IPS-11a (cell line): ENCODE data around the gene LRRC8A.

Source experiments
- H3K4me3 ChIP-seq: one replicate; pipeline ENCODE4 v1.5.1; 2013; ENCODE audit warnings: low read depth, low read length, control low read depth

Gene LRRC8A

GRCh38 chr9:128899566-128900322 is 17.8 kb downstream of the LRRC8A start:
- H3K4me3 ChIP-seq, result no peak overlapping the region

GRCh38 chr9:128901379-128901778 is 19.4 kb downstream of the LRRC8A start:
- H3K4me3 ChIP-seq, result no peak overlapping the region

DNA sequence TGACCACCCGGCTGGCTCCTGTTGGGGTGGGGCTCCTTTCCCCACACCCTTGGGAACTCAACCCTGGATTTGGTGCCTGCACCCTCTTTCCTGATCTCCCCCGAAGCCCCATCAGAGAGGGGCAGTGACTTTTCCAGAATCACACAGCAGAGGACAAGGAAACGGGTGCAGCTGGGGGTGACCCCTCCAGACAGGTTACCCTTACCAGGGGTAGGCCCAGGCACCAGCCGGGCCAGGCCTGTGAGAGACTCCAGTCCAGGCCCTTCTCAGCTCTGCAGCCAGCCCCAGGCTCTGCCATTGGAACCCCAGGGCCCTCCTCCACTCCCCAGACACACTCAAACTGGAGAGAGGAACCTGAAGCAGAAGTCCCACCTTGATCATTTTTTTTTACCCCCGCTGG is 19.9 kb downstream of the LRRC8A start:
- no peak overlapping the region for H3K4me3 ChIP-seq

DNA sequence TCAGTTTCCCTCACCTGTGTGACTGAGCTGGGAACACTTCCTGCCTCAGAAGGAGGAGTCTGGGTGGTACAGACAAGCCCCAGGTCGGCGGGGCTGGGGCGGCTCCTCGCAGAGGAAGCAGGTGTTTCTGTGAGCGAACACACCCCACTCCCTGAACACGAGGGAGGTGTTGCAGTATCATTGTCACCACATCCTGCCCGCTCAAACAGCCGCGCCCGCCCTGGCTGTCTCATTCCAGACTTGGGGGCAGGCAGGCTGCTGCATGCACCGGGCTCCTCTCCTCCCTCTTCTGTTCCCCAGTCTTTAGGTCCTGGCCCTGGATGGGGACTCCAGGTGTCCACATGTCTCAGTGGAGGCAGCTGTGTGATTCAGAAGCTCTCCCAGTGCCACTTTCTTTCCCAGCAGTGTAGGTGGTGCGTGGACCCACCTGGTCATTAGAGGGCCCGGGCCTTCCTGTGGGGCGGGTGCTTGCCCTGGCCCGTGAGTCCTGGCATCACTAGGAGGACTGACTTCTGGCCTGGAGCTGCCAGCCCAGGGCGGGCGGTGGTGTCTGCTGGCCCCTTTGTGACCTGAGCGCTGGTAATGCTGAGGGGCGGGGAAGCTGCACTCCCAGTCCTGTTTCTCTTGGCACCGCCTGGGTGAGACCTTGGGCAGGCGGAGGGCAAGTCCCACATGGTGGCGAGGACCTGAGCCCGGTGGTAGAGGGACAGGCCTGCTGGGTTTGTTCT is 20.6 kb downstream of the LRRC8A start:
- no peak overlapping the region for H3K4me3 ChIP-seq

- H3K4me3 ChIP-seq, result no peak overlapping the region
These were observed 21.1 kb downstream of the LRRC8A start for GRCh38 chr9:128903079-128903461.

GRCh38 chr9:128903871-128904620 is 22.1 kb downstream of the LRRC8A start:
- no peak overlapping the region for H3K4me3 ChIP-seq

GRCh38 chr9:128905964-128906363 is 24.0 kb downstream of the LRRC8A start:
- H3K4me3 ChIP-seq, result no peak overlapping the region

DNA sequence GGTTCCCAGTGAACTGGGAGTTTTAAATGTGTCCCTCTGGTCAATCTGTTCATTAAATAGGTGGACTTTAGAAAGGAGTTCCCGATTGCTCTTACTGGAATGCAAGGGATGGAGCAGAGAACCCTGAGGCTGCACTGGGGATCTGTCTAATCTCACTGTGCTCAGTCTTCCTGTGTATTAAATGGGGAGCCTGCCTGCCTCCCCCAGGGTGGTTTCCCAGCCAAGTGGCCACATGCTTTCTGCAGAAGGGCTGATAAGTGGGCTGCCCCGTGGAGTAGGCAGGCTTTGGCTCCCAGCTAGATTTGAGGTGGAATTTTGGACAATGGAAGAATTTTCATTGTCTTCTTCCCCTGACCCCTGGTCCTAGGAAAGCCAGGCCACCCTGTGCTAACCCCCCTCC is 24.8 kb downstream of the LRRC8A start:
- no peak overlapping the region for H3K4me3 ChIP-seq

DNA sequence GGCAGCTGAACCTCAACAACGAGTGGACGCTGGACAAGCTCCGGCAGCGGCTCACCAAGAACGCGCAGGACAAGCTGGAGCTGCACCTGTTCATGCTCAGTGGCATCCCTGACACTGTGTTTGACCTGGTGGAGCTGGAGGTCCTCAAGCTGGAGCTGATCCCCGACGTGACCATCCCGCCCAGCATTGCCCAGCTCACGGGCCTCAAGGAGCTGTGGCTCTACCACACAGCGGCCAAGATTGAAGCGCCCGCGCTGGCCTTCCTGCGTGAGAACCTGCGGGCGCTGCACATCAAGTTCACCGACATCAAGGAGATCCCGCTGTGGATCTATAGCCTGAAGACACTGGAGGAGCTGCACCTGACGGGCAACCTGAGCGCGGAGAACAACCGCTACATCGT is 26.4 kb downstream of the LRRC8A start:
- H3K4me3 ChIP-seq, result no peak overlapping the region

DNA sequence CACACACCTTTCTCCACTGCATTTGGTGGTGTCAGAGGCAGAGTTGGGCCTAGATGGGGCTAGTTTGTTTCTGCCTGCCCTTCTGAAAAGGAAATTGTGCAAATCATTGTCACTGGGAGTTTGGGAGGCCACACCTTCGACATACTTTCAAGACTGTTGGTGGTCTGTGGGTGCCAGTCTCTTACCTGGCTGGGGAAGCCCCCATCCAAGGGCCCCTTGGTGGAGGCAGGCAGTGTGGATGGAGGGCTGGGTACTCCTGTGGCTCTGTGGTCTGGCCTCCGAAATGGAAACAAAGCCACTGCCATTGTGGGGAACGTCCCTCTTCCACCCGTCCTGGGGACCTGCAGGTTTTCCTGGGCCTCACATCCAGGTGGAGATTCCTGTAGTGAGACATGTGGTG is 27.9 kb downstream of the LRRC8A start:
- H3K4me3 ChIP-seq, result no peak overlapping the region

- H3K4me3 ChIP-seq, result no peak overlapping the region
These were observed 29.0 kb downstream of the LRRC8A start for GRCh38 chr9:128910906-128911305.

DNA sequence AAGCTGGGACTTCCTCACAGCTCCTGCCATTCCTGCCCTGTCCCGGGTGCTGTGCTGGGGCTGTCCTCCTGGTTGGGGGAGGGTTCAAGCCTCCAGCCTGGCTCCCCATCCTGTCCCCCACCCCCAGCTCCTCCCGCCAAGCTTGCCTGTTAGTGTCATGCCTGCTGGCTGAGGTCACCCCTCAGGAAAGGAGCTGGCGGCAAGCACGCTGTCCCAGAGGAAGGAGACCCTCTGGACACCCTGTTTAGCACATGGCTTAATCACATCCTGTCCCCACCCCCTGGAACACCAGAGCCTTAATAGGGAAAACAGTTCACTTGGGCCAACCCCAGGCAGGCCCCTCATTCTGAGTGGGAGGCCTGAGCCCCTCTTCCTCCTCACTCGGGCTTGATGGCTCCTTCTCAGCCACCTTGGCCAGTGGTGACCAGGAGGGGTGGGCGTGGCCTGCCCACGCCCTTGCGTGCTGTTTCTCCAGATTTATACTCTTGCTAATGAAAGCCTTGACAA is 29.6 kb downstream of the LRRC8A start:
- no peak overlapping the region for H3K4me3 ChIP-seq

GRCh38 chr9:128912270-128912853 is 30.4 kb downstream of the LRRC8A start:
- H3K4me3 ChIP-seq, result no peak overlapping the region

DNA sequence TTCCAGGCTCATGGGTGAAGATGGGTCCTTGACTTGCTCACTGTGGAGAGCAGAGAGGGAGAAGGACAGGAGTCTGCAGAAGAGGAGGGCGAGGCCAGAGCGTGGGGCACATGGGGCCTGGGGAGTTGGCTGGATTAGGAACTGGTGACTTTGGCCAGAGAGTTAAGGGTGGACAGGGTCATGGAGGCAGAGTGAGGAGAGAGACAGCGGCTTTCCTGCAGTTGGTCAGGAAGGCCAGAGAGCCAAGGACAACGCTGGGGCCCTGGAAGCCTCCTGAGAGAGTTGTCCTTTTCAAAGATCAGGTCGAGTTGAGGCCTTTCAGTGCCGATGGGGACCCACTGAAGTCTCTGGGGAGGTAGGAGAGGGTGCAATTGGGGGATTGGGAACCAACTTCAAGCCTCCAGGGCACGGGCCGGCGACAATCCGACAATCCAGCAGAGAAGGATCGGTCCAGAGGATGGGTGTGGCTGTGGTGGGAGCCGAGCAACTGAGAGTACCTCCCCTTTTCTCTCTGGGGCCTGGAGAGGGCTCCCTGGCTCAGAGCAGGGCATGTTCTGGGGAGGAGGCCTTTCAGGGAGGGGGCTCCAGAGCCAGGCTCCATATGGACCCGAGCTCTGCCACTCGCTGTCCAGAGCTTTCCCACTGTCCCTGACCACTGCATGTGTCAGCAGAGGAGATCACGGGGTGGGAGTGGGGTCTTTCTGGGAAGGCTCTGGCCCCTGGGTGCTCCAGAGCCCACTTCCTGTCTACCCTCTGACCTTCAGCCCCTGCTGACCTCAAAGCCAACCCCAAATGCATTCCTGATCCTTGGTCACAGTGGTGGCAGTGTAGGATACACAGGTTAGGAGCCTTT is 31.3 kb downstream of the LRRC8A start:
- H3K4me3 ChIP-seq, result no peak overlapping the region

DNA sequence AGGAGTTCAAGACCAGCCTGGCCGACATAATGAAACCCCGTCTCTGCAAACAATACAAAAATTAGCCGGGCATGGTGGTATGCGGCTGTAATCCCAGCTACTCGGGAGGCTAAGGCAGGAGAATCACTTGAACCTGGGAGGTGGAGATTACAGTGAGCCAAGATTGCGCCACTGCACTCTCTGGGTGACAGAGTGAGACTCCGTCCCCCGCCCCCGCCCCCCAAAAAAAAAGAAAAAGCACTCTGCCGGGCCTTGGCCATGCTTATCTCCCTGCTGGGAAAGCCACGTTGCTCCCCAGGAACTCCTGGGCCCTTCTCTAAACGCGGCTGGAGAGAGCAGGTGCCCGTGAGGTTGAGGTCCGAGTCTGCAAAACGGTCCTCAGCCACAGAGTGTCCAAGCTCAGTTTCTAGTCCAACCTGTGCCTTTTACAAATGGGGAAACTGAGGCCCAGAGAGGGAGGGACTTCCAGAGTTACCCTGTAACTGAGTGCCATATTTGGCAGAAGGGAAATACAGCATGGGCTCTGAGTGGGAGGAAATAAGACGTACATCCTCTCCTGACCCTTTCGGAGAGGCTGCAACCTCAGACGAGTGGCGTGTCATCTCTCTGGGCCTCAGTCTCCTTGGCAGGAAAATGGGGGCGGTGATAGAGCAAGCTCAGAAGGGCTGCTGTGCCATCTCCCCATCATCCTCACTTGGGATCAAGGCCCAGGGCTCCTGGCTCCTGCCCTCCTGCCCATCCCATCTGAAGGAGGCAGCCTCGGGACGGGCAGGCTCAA is 32.3 kb downstream of the LRRC8A start:
- H3K4me3 ChIP-seq, result no peak overlapping the region

- H3K4me3 ChIP-seq, result no peak overlapping the region
These were observed 34.3 kb downstream of the LRRC8A start for GRCh38 chr9:128916204-128916603.

DNA sequence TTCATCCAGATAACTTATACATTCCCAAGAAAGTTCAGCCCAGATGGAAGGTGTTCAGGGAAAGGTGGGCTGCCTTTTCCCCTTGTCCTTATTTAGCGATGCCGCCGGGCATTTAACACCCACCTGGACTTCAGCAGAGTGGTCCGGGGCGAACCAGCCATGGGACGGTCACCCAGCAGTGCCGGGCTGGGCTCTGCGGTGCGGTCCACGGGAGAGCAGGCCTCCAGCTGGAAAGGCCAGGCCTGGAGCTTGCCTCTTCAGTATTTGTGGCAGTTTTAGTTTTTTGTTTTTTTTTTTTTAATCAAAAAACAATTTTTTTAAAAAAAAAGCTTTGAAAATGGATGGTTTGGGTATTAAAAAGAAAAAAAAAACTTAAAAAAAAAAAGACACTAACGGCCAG is 34.8 kb downstream of the LRRC8A start:
- H3K4me3 ChIP-seq, result no peak overlapping the region

GRCh38 chr9:128917151-128917849 is 35.4 kb downstream of the LRRC8A start:
- no peak overlapping the region for H3K4me3 ChIP-seq

DNA sequence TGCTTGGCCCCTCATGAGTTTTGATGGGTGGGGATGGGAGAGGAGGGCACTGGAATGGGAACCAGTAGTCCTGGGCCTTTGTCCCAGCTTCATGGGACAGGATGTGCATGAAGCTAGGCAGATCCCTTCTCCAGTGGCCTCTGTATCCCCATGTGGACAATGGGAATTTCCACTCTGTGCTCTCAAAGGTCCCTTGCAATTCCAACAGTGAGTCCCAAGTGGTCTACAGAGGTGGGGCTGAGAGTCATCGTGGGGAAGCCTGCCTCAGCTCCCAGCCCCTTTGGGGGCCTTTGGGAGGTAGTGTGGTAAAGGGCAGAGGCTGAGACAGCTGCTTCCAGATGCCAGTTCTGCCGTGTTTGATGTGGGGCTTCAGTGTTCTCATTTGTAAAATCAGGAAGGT is 37.0 kb downstream of the LRRC8A start:
- no peak overlapping the region for H3K4me3 ChIP-seq
